Transverse colon (tissue), 4 donors: ENCODE data around the gene MGAT1. TPM values are rescaled to one million over a fixed set of nuclear protein-coding genes. Genes with fewer than 3 reads are reported as not detected.

Experiments used
- DNase-seq: peaks from one replicate; pipeline ENCODE4 v3.0.0-alpha.2; 2019
- H3K27ac ChIP-seq, 4 donors: fragments of 200-600 bp; sonication (generic); 2 replicates each; pipeline ENCODE4 v1.5.1; 2016 to 2018; ENCODE audit warnings: inconsistent platforms in 4 of 4
- H3K27me3 ChIP-seq: fragments of 200-600 bp; sonication (generic); 2 replicates; pipeline ENCODE4 v1.5.1; 2017; ENCODE audit warnings: inconsistent platforms
- H3K36me3 ChIP-seq, 4 donors: fragments of 200-600 bp; sonication (generic); 2 replicates each; pipeline ENCODE4 v1.5.1; 2017 to 2019; ENCODE audit warnings: inconsistent platforms in 4 of 4
- H3K4me1 ChIP-seq, 4 donors: fragments of 200-600 bp; sonication (generic); 2 replicates each; pipeline ENCODE4 v1.5.1; 2017 to 2020; ENCODE audit warnings: inconsistent platforms in 4 of 4
- H3K4me3 ChIP-seq, 4 donors: fragments of 200-600 bp; sonication (generic); 1 replicate in 1 of 4; 2 replicates in 3 of 4; pipeline versions ENCODE4 v1.5.1 to v1.6.1; 2017 to 2019; ENCODE audit warnings: inconsistent platforms in 4 of 4
- H3K9me3 ChIP-seq, 2 donors: fragments of 200-600 bp; sonication (generic); 2 replicates each; pipeline ENCODE4 v1.5.1; 2017 to 2019; ENCODE audit warnings: inconsistent platforms in 2 of 2
- CTCF ChIP-seq, 5 experiments: fragments of 200-600 bp in 3 of 5; fragments of 450-650 bp in 2 of 5; sonication (generic) in 3 of 5; IDR thresholded peaks; 1 replicate in 2 of 5; 2 replicates in 3 of 5; pipeline ENCODE4 v1.5.1; 2016 to 2017; ENCODE audit warnings: antibody characterized with exemption in 5 of 5, inconsistent platforms in 3 of 5, mild to moderate bottlenecking in 2 of 5, moderate library complexity in 1 of 5
- EP300 ChIP-seq: sonication (generic); formaldehyde crosslinking; IDR thresholded peaks from one replicate; pipeline ENCODE4 v1.6.1; 2017; ENCODE audit warnings: antibody characterized with exemption, low read depth
- POLR2A ChIP-seq: fragments of 450-650 bp; IDR thresholded peaks from one replicate; pipeline ENCODE4 v1.6.1; 2016; ENCODE audit warnings: antibody characterized with exemption, mild to moderate bottlenecking, moderate library complexity
- POLR2AphosphoS5 ChIP-seq, 3 donors: sonication (generic); formaldehyde crosslinking; IDR thresholded peaks; one replicate each; pipeline ENCODE4 v1.6.1; 2016; ENCODE audit warnings: antibody characterized with exemption in 3 of 3
- WGBS, 2 donors: methylation state at CpG; one replicate each; pipeline ENCODE4 v1.1.5; 2018; ENCODE audit warnings: low coverage in 1 of 2; 5-methylcytosine and 5-hydroxymethylcytosine counted together
- in situ Hi-C, 4 donors: fragments of 200-750 bp; cut with MboI; loops; one replicate each; pipeline versions ENCODE4 v1.15.0 to v1.15.1; 2017; ENCODE audit warnings: low sequenced_read_pairs in 3 of 4, low pct_ligation_motif_present in 1 of 4, low pct_unique_long_range_greater_than_20kb in 1 of 4
- intact Hi-C: fragments of 100-400 bp; cut with DNase I; formaldehyde crosslinking; loops from one replicate; pipeline ENCODE4 v1.15.1; 2023; ENCODE audit warnings: low total_unique reads
- total RNA-seq, 4 donors: library from RNA; depleted of rRNA; stranded (reverse); fragments of >200 nt; gene quantifications; one replicate each; pipeline ENCODE4 v1.1.0, GENCODE V29; 2016

MGAT1 gene
- total RNA-seq, 4 donors from 2014 or later, result 98.5 to 131 (median 114) TPM

GRCh38 chr5:180795771-180796313 is 6.8 kb downstream of the MGAT1 start:
- DNase-seq, result no peak
- TF ChIP-seq POLR2AphosphoS5 (IDR thresholded peaks at IDR 0.05) (no peak), POLR2A (no peak), EP300 (no peak), CTCF (IDR thresholded peaks at IDR 0.05) (no peak)
- H3K4me1 ChIP-seq, result peaks cover 30 to 55% (median 38%) of the 10 kb centered on the region in 4 donors
- H3K36me3 ChIP-seq, result peaks cover 0 to 17% (median 4%) of the 10 kb centered on the region in 4 donors
- in situ Hi-C loops, result no loop called here
- no peak overlapping the region for H3K27ac ChIP-seq
- H3K27me3 ChIP-seq, result no peaks in the 10 kb centered on the region
- H3K9me3 ChIP-seq, result no peaks in the 10 kb centered on the region
- no peak overlapping the region for H3K4me3 ChIP-seq
- intact Hi-C loops, result no loop called here
- WGBS, 2 donors, result 56% methylated on average over 4 of the region's 4 CpGs; no CpG with 5 or more reads in 1 of the 2 donors

DNA sequence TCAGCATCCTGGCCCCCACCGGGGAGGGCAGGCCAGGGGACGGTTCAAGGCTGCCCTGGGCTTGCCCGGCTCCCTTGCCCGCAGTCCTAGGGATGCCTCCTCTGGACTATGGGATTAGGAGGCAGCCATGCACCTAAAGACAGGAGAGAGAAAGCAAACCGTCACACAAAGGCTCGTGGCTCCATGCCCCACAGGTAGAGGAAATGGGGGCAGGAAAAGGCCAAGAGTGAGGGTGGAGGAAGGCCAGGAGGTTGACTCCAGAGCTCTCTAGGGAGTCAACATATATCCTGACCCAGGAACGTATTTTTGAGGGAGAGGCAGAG is 9.7 kb downstream of the MGAT1 start:
- intact Hi-C loops (no loop called here), in situ Hi-C loops (no loop called here)
- TF ChIP-seq POLR2AphosphoS5 (IDR thresholded peaks at IDR 0.05) (no peak), POLR2A (no peak), CTCF (IDR thresholded peaks at IDR 0.05) (no peak)
- H3K4me3 ChIP-seq, result no peak overlapping the region
- H3K9me3 ChIP-seq, result no peaks in the 10 kb centered on the region
- 71 to 85% methylated on average over 3 to 7 of the region's 7 CpGs for WGBS, 2 donors
- H3K4me1 ChIP-seq, result peaks cover 6 to 30% (median 9%) of the 10 kb centered on the region in 4 donors
- H3K27ac ChIP-seq, result no peak overlapping the region
- H3K27me3 ChIP-seq, result no peaks in the 10 kb centered on the region
- peaks cover 0 to 17% (median 8%) of the 10 kb centered on the region in 4 donors for H3K36me3 ChIP-seq
- no peak for DNase-seq

DNA sequence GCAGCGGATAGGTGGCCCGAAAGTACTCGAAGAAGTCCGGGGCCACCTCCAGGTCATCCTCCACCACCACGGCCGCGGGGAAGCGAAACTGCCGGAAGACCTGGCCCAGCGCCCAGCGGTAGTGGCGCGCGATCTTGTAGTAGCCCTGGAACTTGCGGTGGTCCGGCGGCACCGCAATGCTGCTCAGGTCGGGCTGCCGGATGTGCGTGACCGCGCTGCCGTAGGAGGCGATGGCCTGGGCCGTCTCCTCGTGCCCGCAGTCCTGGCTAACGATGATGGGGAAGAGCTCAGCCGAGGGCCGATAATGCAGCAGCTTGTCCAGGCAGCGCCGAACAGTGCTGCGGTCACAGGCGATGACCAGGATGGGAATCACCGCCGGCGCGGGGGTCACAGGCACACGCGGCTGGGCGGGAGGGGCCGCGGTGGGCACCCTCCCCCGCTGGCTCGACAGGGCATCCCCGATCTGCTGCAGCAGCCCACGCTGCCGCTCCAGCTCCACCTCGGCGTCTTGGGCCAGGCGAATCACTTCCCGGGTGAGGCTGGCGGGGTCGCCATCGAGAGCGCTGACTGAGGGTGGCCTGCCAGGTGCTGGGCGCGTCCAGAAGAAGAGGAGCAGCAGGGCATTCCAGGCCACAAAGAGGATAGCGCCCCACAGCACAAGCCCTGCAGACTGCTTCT is 10.2 kb downstream of the MGAT1 start:
- DNase-seq, result no peak
- Histone ChIP-seq H3K9me3 (no peaks in the 10 kb centered on the region), H3K4me1 (peaks cover 8 to 29% (median 8%) of the 10 kb centered on the region in 4 donors), H3K4me3 (no peak overlapping the region), H3K27me3 (no peaks in the 10 kb centered on the region), H3K36me3 (peaks cover 0 to 17% (median 8%) of the 10 kb centered on the region in 4 donors), H3K27ac (no peak overlapping the region)
- in situ Hi-C loops (no loop called here), intact Hi-C loops (no loop called here)
- TF ChIP-seq CTCF (IDR thresholded peaks at IDR 0.05) (no peak), POLR2AphosphoS5 (IDR thresholded peaks at IDR 0.05) (no peak), EP300 (no peak), POLR2A (no peak)
- 95% methylated on average over 60 of the region's 60 CpGs; no CpG with 5 or more reads in 1 of the 2 donors for WGBS, 2 donors

- no peaks in the 10 kb centered on the region for H3K27me3 ChIP-seq
- H3K4me3 ChIP-seq, result no peak overlapping the region
- DNase-seq, result no peak
- in situ Hi-C loops, result no loop called here
- H3K36me3 ChIP-seq, result peaks cover 0 to 17% (median 8%) of the 10 kb centered on the region in 4 donors
- H3K9me3 ChIP-seq, result no peaks in the 10 kb centered on the region
- H3K4me1 ChIP-seq, result peaks cover 9 to 26% (median 14%) of the 10 kb centered on the region in 4 donors
- intact Hi-C loops, result no loop called here
- WGBS, 2 donors, result 96% methylated on average over 27 of the region's 31 CpGs; no CpG with 5 or more reads in 1 of the 2 donors
- H3K27ac ChIP-seq, result no peak overlapping the region
- TF ChIP-seq CTCF (IDR thresholded peaks at IDR 0.05) (no peak), EP300 (no peak), POLR2AphosphoS5 (IDR thresholded peaks at IDR 0.05) (no peak), POLR2A (no peak)
Measured at GRCh38 chr5:180791611-180792213, 10.9 kb downstream of the MGAT1 start.
